ENCODE data around the gene LMX1B.

GRCh38 chr9:126583144-126583760 is 30.5 kb upstream of the LMX1B start:
- no peak for TF ChIP-seq POLR2A (IDR thresholded peaks at IDR 0.05; ENCODE audit: low read depth, low read length)
- TF ChIP-seq TAF1 (IDR thresholded peaks at IDR 0.05; ENCODE audit: low read depth, low read length): no peak

All from GM12891 (cell line).